Muscle of back (tissue), 11 donors: ENCODE measurements around the gene LRP8. TPM values are rescaled to one million over a fixed set of nuclear protein-coding genes. Genes with fewer than 3 reads are reported as not detected.
A peak's percentile ranks its signal among the peaks of the same experiment; 100 is the strongest.

ENCODE experiments used
- DNase-seq, 3 donors: peaks; one replicate each; pipeline versions ENCODE4 v3.0.0 to v3.0.0-alpha.2; 2013
- polyA plus RNA-seq, 10 donors: library from polyadenylated mRNA; unstranded; fragments of 120-200 nt; gene quantifications; one replicate each; pipeline ENCODE4 v1.2.1, GENCODE V29; 2013; ENCODE audit not compliant: insufficient read length in 10 of 10

Gene LRP8
- polyA plus RNA-seq, 10 donors = 3.5 to 9.1 (median 5.5) TPM

GRCh38 chr1:53323316-53323715 is 4.6 kb downstream of the LRP8 start:
- DNase-seq = no peak

GRCh38 chr1:53321776-53322602 is 5.9 kb downstream of the LRP8 start:
- DNase-seq = no peak

GRCh38 chr1:53321366-53321765 is 6.5 kb downstream of the LRP8 start:
- DNase-seq = no peak

- no peak for DNase-seq
These were observed 7.2 kb downstream of the LRP8 start for GRCh38 chr1:53320646-53321045.

GRCh38 chr1:53319296-53320101 is 8.4 kb downstream of the LRP8 start:
- peak in 1 of 3 donors; percentile 35 for DNase-seq

GRCh38 chr1:53317646-53318539 is 10.0 kb downstream of the LRP8 start:
- DNase-seq = no peak

GRCh38 chr1:53316766-53317581 is 10.9 kb downstream of the LRP8 start:
- DNase-seq = peak in 2 of 3 donors; percentile 24 to 71

GRCh38 chr1:53316424-53316765 is 11.5 kb downstream of the LRP8 start:
- peak in 1 of 3 donors; percentile 33 for DNase-seq

GRCh38 chr1:53315456-53316423 is 12.1 kb downstream of the LRP8 start:
- DNase-seq = peak in 2 of 3 donors; percentile 14 to 58

GRCh38 chr1:53315046-53315445 is 12.8 kb downstream of the LRP8 start:
- no peak for DNase-seq

GRCh38 chr1:53314606-53315005 is 13.3 kb downstream of the LRP8 start:
- no peak for DNase-seq

- no peak for DNase-seq
These were observed 13.8 kb downstream of the LRP8 start for GRCh38 chr1:53314096-53314495.

- no peak for DNase-seq
These were observed 14.3 kb downstream of the LRP8 start for GRCh38 chr1:53313556-53313955.

- DNase-seq = no peak
These were observed 16.1 kb downstream of the LRP8 start for GRCh38 chr1:53311702-53312305.

- DNase-seq = no peak
These were observed 16.8 kb downstream of the LRP8 start for GRCh38 chr1:53310847-53311681.

- DNase-seq = no peak
These were observed 18.1 kb downstream of the LRP8 start for GRCh38 chr1:53309802-53310201.

- no peak for DNase-seq
These were observed 19.4 kb downstream of the LRP8 start for GRCh38 chr1:53308506-53308905.

GRCh38 chr1:53307037-53307436 is 20.8 kb downstream of the LRP8 start:
- no peak for DNase-seq
